K562 (cell line): ENCODE data around the gene NEDD9. TPM values are rescaled to one million over a fixed set of nuclear protein-coding genes. Genes with fewer than 3 reads are reported as not detected.

Source experiments
- C11orf30 ChIP-seq: fragments of 450-650 bp; IDR thresholded peaks from 2 replicates; pipeline ENCODE4 v1.6.1; 2016; ENCODE audit warnings: low read depth, mild to moderate bottlenecking
- E2F6 ChIP-seq, 2 experiments: IDR thresholded peaks; 2 replicates each; pipeline ENCODE4 v1.6.1; 2011; ENCODE audit warnings: borderline replicate concordance in 1 of 2, control low read depth in 1 of 2, low read depth in 1 of 2, low read length in 1 of 2, mild to moderate bottlenecking in 1 of 2, mixed read lengths in 1 of 2, moderate library complexity in 1 of 2; ENCODE audit not compliant: insufficient read depth in 1 of 2, insufficient read length in 1 of 2, poor library complexity in 1 of 2, severe bottlenecking in 1 of 2; ENCODE audit errors: extremely low read depth in 1 of 2
- MED1 ChIP-seq: sonication (generic); formaldehyde crosslinking; IDR thresholded peaks from 2 replicates; pipeline ENCODE4 v1.8.1; 2023; ENCODE audit warnings: missing genetic modification reagents, borderline replicate concordance
- NCOR1 ChIP-seq: fragments of 450-650 bp; IDR thresholded peaks from 2 replicates; pipeline ENCODE4 v1.6.1; 2016; ENCODE audit warnings: mild to moderate bottlenecking, moderate library complexity
- NEUROD1 ChIP-seq: fragments of 150-350 bp; IDR thresholded peaks from 2 replicates; pipeline ENCODE4 v1.6.1; 2014; ENCODE audit warnings: borderline replicate concordance, low read length, low read depth; ENCODE audit not compliant: partially characterized antibody
- RAD21 ChIP-seq, 2 experiments: fragments of 250-450 bp in 1 of 2; fragments of 450-650 bp in 1 of 2; sonication (Bioruptor Pico) in 1 of 2; formaldehyde crosslinking in 1 of 2; IDR thresholded peaks in 1 of 2; conservative IDR thresholded peaks in 1 of 2; 2 replicates each; pipeline versions ENCODE4 v1.4.0 to v1.8.0; 2020 to 2022; ENCODE audit warnings: mild to moderate bottlenecking in 2 of 2, moderate library complexity in 1 of 2
- U2AF1 ChIP-seq: fragments of 200-400 bp; formaldehyde crosslinking; optimal IDR thresholded peaks from 2 replicates; pipeline ENCODE3; 2017; ENCODE audit warnings: mild to moderate bottlenecking, low read depth, low read length, moderate library complexity
- ZBTB43 ChIP-seq: sonication (generic); formaldehyde crosslinking; IDR thresholded peaks from 2 replicates; pipeline ENCODE4 v1.8.0; 2023; ENCODE audit warnings: mild to moderate bottlenecking, missing genetic modification reagents
- ZMIZ1 ChIP-seq, 2 experiments: fragments of 150-350 bp in 1 of 2; IDR thresholded peaks; 2 replicates each; pipeline ENCODE4 v1.6.1; 2012 to 2016; ENCODE audit warnings: low read depth in 2 of 2, low read length in 2 of 2, mild to moderate bottlenecking in 1 of 2, moderate library complexity in 1 of 2
- polyA plus RNA-seq, 8 experiments: library from polyadenylated mRNA; depleted of rRNA in 4 of 8; stranded (reverse) in 5 of 8; unstranded in 3 of 8; fragments of >200 nt; fragmentation: Nextera tagmentation in 2 of 8; fragmentation: Illumina TruSeq in 1 of 8; extraction: Ambion mirVana in 2 of 8; extraction: Trizol in 1 of 8; gene quantifications; 2 replicates each; pipeline versions ENCODE4 v1.2.1 to v1.2.3, GENCODE V29; 2011 to 2014; ENCODE audit warnings: inconsistent platforms in 1 of 8, missing spikeins in 1 of 8
- total RNA-seq, 7 experiments: library from RNA; depleted of rRNA in 6 of 7; stranded (reverse); fragments of >200 nt in 6 of 7; fragmentation: Illumina TruSeq in 2 of 7; extraction: Trizol in 2 of 7; gene quantifications; 2 replicates each; pipeline versions ENCODE4 v1.2.1 to v1.2.3, GENCODE V29; 2011 to 2021; ENCODE audit warnings: low replicate concordance in 1 of 7

The NEDD9 gene
- total and polyA plus RNA-seq, 9 of the 15 experiments (the other 6 are each of a cell fraction or from before 2014, with no cell fraction given) = 0.04 to 0.18 (median 0.15) TPM; not detected in 6

GRCh38 chr6:11143394-11144371, 88.8 kb downstream of the NEDD9 start (continued):
- TF ChIP-seq E2F6 (IDR thresholded peaks at IDR 0.05; ENCODE audit: borderline replicate concordance in 1 of 2, extremely low read depth in 1 of 2, insufficient read depth in 1 of 2, insufficient read length in 1 of 2, low read depth in 1 of 2, low read length in 1 of 2, poor library complexity in 1 of 2, severe bottlenecking in 1 of 2) (peak; percentile 96), U2AF1 (no peak), ZBTB43 (CRISPR knock-in tag) (no peak), C11orf30 (peak; percentile 94), RAD21 (CRISPR knock-in tag; conservative IDR thresholded peaks at IDR 0.05 in 1 of 2, IDR thresholded peaks at IDR 0.05 in 1 of 2) (peak in 1 of 2 experiments; percentile 10; a peak in 1 of 4 replicates), MED1 (CRISPR knock-in tag) (no peak), NCOR1 (peak; percentile 40; the same call in 1 of the 2 replicates), NEUROD1 (peak; percentile 77), ZMIZ1 (IDR thresholded peaks at IDR 0.05; ENCODE audit: low read depth in 2 of 2, low read length in 2 of 2) (peak in 1 of 2 experiments; percentile 57; a peak in 1 of 4 replicates)
